ENCODE data around the gene CPLX1. TPM values are rescaled to one million over a fixed set of nuclear protein-coding genes. Genes with fewer than 3 reads are reported as not detected.
A peak's percentile ranks its signal among the peaks of the same experiment; 100 is the strongest.

The CPLX1 gene
- total and polyA plus RNA-seq, 5 donors from 2014 or later: 0.16 to 0.62 TPM; not detected in 3

GRCh38 chr4:821181-821591, 4.7 kb downstream of the CPLX1 start:
- Mint-ChIP-seq H3K27me3 (peaks cover 20% of the 10 kb centered on the region), H3K4me1 (peaks cover 0 to 4% (median 0%) of the 10 kb centered on the region in 4 donors), H3K4me3 (no peak overlapping the region), H3K36me3 (no peaks in the 10 kb centered on the region), H3K27ac (no peak overlapping the region), H3K9me3 (peaks cover 0 to 2% (median 0%) of the 10 kb centered on the region in 7 donors)
- Histone ChIP-seq H3K4me1 (ENCODE audit: control insufficient read depth, insufficient read depth, low read length, poor library complexity, severe bottlenecking) (peaks cover 14% of the 10 kb centered on the region), H3K9me3 (ENCODE audit: control insufficient read depth in 2 of 2, low read length in 2 of 2) (no peaks in the 10 kb centered on the region), H3K4me3 (ENCODE audit: low read depth, low read length) (no peak overlapping the region), H3K36me3 (ENCODE audit: control insufficient read depth, insufficient read depth, low read length) (no peaks in the 10 kb centered on the region), H3K27me3 (ENCODE audit: control insufficient read depth, insufficient read depth, low read length) (no peaks in the 10 kb centered on the region), H3K27ac (ENCODE audit: insufficient read depth, low read length, poor library complexity, severe bottlenecking) (no peak overlapping the region)
- no peak for ATAC-seq (ENCODE audit: low read depth in 2 of 2)
- no peak for DNase-seq

- H3K4me3 Mint-ChIP-seq: no peak overlapping the region
- no peak for DNase-seq
Observed at GRCh38 chr4:820230-821172, 5.4 kb downstream of the CPLX1 start.

GRCh38 chr4:819401-820229, 6.3 kb downstream of the CPLX1 start:
- ATAC-seq (ENCODE audit: low read depth in 2 of 2): no peak
- peaks cover 25% of the 10 kb centered on the region for H3K27me3 Mint-ChIP-seq

More at GRCh38 chr4:820230-821172, 5.4 kb downstream of the CPLX1 start:
- no peaks in the 10 kb centered on the region for H3K36me3 Mint-ChIP-seq
- H3K4me1 Mint-ChIP-seq: peaks cover 0 to 4% (median 0%) of the 10 kb centered on the region in 4 donors
- H3K27ac ChIP-seq (ENCODE audit: insufficient read depth, low read length, poor library complexity, severe bottlenecking): no peak overlapping the region
- H3K27ac Mint-ChIP-seq: no peak overlapping the region
- peaks cover 0 to 2% (median 0%) of the 10 kb centered on the region in 7 donors for H3K9me3 Mint-ChIP-seq
- no peak for ATAC-seq (ENCODE audit: low read depth in 2 of 2)
- H3K9me3 ChIP-seq (ENCODE audit: control insufficient read depth in 2 of 2, low read length in 2 of 2): no peaks in the 10 kb centered on the region
- H3K4me3 ChIP-seq (ENCODE audit: low read depth, low read length): no peak overlapping the region
- peaks cover 10% of the 10 kb centered on the region for H3K4me1 ChIP-seq (ENCODE audit: control insufficient read depth, insufficient read depth, low read length, poor library complexity, severe bottlenecking)
- peaks cover 25% of the 10 kb centered on the region for H3K27me3 Mint-ChIP-seq
- peaks cover 4% of the 10 kb centered on the region for H3K27me3 ChIP-seq (ENCODE audit: control insufficient read depth, insufficient read depth, low read length)
- no peaks in the 10 kb centered on the region for H3K36me3 ChIP-seq (ENCODE audit: control insufficient read depth, insufficient read depth, low read length)

GRCh38 chr4:818106-818921, 7.6 kb downstream of the CPLX1 start:
- Mint-ChIP-seq H3K27ac (peak overlapping the region in 1 of 3 donors; percentile 56), H3K36me3 (no peaks in the 10 kb centered on the region), H3K27me3 (peaks cover 30% of the 10 kb centered on the region), H3K4me1 (peaks cover 0 to 4% (median 0%) of the 10 kb centered on the region in 4 donors), H3K4me3 (no peak overlapping the region), H3K9me3 (peaks cover 0 to 2% (median 0%) of the 10 kb centered on the region in 7 donors)
- H3K4me3 ChIP-seq (ENCODE audit: low read depth, low read length): no peak overlapping the region
- no peaks in the 10 kb centered on the region for H3K9me3 ChIP-seq (ENCODE audit: control insufficient read depth in 2 of 2, low read length in 2 of 2)
- no peak overlapping the region for H3K27ac ChIP-seq (ENCODE audit: insufficient read depth, low read length, poor library complexity, severe bottlenecking)
- H3K36me3 ChIP-seq (ENCODE audit: control insufficient read depth, insufficient read depth, low read length): no peaks in the 10 kb centered on the region
- peaks cover 4% of the 10 kb centered on the region for H3K27me3 ChIP-seq (ENCODE audit: control insufficient read depth, insufficient read depth, low read length)
- DNase-seq (no peak), ATAC-seq (ENCODE audit: low read depth in 2 of 2) (no peak)
- no peaks in the 10 kb centered on the region for H3K4me1 ChIP-seq (ENCODE audit: control insufficient read depth, insufficient read depth, low read length, poor library complexity, severe bottlenecking)

More at GRCh38 chr4:819401-820229, 6.3 kb downstream of the CPLX1 start:
- Histone ChIP-seq H3K36me3 (ENCODE audit: control insufficient read depth, insufficient read depth, low read length) (no peaks in the 10 kb centered on the region), H3K4me3 (ENCODE audit: low read depth, low read length) (no peak overlapping the region), H3K4me1 (ENCODE audit: control insufficient read depth, insufficient read depth, low read length, poor library complexity, severe bottlenecking) (peaks cover 1% of the 10 kb centered on the region), H3K9me3 (ENCODE audit: control insufficient read depth in 2 of 2, low read length in 2 of 2) (no peaks in the 10 kb centered on the region), H3K27ac (ENCODE audit: insufficient read depth, low read length, poor library complexity, severe bottlenecking) (no peak overlapping the region), H3K27me3 (ENCODE audit: control insufficient read depth, insufficient read depth, low read length) (peaks cover 4% of the 10 kb centered on the region)
- Mint-ChIP-seq H3K4me3 (no peak overlapping the region), H3K27ac (no peak overlapping the region), H3K36me3 (no peaks in the 10 kb centered on the region), H3K4me1 (peaks cover 0 to 4% (median 0%) of the 10 kb centered on the region in 4 donors), H3K9me3 (peaks cover 0 to 2% (median 0%) of the 10 kb centered on the region in 7 donors)
- DNase-seq: no peak

GRCh38 chr4:815464-816146, 10.3 kb downstream of the CPLX1 start:
- H3K27ac ChIP-seq (ENCODE audit: insufficient read depth, low read length, poor library complexity, severe bottlenecking): no peak overlapping the region
- Mint-ChIP-seq H3K27ac (no peak overlapping the region), H3K27me3 (peaks cover 35% of the 10 kb centered on the region), H3K4me3 (no peak overlapping the region), H3K4me1 (no peaks in the 10 kb centered on the region), H3K9me3 (no peaks in the 10 kb centered on the region), H3K36me3 (no peaks in the 10 kb centered on the region)
- no peak for DNase-seq
- peaks cover 4% of the 10 kb centered on the region for H3K27me3 ChIP-seq (ENCODE audit: control insufficient read depth, insufficient read depth, low read length)
- H3K9me3 ChIP-seq (ENCODE audit: control insufficient read depth in 2 of 2, low read length in 2 of 2): no peaks in the 10 kb centered on the region
- no peaks in the 10 kb centered on the region for H3K36me3 ChIP-seq (ENCODE audit: control insufficient read depth, insufficient read depth, low read length)
- H3K4me3 ChIP-seq (ENCODE audit: low read depth, low read length): no peak overlapping the region
- H3K4me1 ChIP-seq (ENCODE audit: control insufficient read depth, insufficient read depth, low read length, poor library complexity, severe bottlenecking): no peaks in the 10 kb centered on the region
- no peak for ATAC-seq (ENCODE audit: low read depth in 2 of 2)

GRCh38 chr4:814312-814850, 11.5 kb downstream of the CPLX1 start:
- peaks cover 4% of the 10 kb centered on the region for H3K27me3 ChIP-seq (ENCODE audit: control insufficient read depth, insufficient read depth, low read length)
- DNase-seq: no peak
- H3K9me3 Mint-ChIP-seq: no peaks in the 10 kb centered on the region
- no peak overlapping the region for H3K4me3 Mint-ChIP-seq
- peaks cover 40% of the 10 kb centered on the region for H3K27me3 Mint-ChIP-seq
- no peaks in the 10 kb centered on the region for H3K36me3 ChIP-seq (ENCODE audit: control insufficient read depth, insufficient read depth, low read length)
- no peak overlapping the region for H3K4me3 ChIP-seq (ENCODE audit: low read depth, low read length)
- no peaks in the 10 kb centered on the region for H3K4me1 ChIP-seq (ENCODE audit: control insufficient read depth, insufficient read depth, low read length, poor library complexity, severe bottlenecking)
- H3K4me1 Mint-ChIP-seq: no peaks in the 10 kb centered on the region
- no peak overlapping the region for H3K27ac Mint-ChIP-seq
- no peaks in the 10 kb centered on the region for H3K9me3 ChIP-seq (ENCODE audit: control insufficient read depth in 2 of 2, low read length in 2 of 2)
- H3K27ac ChIP-seq (ENCODE audit: insufficient read depth, low read length, poor library complexity, severe bottlenecking): no peak overlapping the region
- ATAC-seq (ENCODE audit: low read depth in 2 of 2): no peak
- no peaks in the 10 kb centered on the region for H3K36me3 Mint-ChIP-seq

All from CD4-positive, CD25-positive, alpha-beta regulatory T cell (primary cell).